Heart left ventricle (tissue), 13 donors: ENCODE results near the gene BFAR.
"Not testable (repeated sequence)": the region's sequence is repeated elsewhere in the genome, so short reads cannot be mapped to it uniquely, and the experiment has no call there.

Experiments used
- POLR2A ChIP-seq, 2 donors: fragments of 450-650 bp; IDR thresholded peaks; one replicate each; pipeline ENCODE4 v1.6.1; 2017; ENCODE audit warnings: antibody characterized with exemption in 2 of 2, mild to moderate bottlenecking in 2 of 2, moderate library complexity in 2 of 2
- TF ChIP-seq, protein P1 (sequence below), 12 donors: fragments of 200-600 bp; sonication (generic) in 4 of 12; IDR thresholded peaks; one replicate each; pipeline versions ENCODE4 v1.5.0 to v1.8.0; 2018 to 2022; ENCODE audit warnings: antibody characterized with exemption in 12 of 12, mild to moderate bottlenecking in 5 of 12
- donor health status: ischemic (EF 13 %, LVEDD 7.1; RV severe dilation, severe dysfunction).
- donor health status: DM: no; HTN: yes; CAD: no.
- donor health status: DM: no; HTN: no; CAD: no.
- donor health status: ischemic (EF 25% LVEDD 6.9; RV normal size, moderate dysfunction).
- donor health status: ischemic (EF 25% LVEDD 5.7; RV mildly dilated, moderate dysfunction).
- donor health status: ischemic (EF 35%, LVEDD 5.7; RV mildly dilated, moderate dysfunction).
- donor health status: nonischemic (EF 11% LVEDD 7.7; RV severe dilation, severe dysfunction).
- donor health status: DM: yes; HTN: yes; CAD: no.
- donor health status: PGD.
- donor health status: ischemic (EF 29% LVEDD 5.4; RV normal size, mild dysfunction).
- donor health status: nonischemic (EF 23%, LVEDD 6.1; RV moderate dilation, normal function).

- not testable (repeated sequence) for TF ChIP-seq POLR2A (IDR thresholded peaks at IDR 0.05)
- TF ChIP-seq, protein P1, sequence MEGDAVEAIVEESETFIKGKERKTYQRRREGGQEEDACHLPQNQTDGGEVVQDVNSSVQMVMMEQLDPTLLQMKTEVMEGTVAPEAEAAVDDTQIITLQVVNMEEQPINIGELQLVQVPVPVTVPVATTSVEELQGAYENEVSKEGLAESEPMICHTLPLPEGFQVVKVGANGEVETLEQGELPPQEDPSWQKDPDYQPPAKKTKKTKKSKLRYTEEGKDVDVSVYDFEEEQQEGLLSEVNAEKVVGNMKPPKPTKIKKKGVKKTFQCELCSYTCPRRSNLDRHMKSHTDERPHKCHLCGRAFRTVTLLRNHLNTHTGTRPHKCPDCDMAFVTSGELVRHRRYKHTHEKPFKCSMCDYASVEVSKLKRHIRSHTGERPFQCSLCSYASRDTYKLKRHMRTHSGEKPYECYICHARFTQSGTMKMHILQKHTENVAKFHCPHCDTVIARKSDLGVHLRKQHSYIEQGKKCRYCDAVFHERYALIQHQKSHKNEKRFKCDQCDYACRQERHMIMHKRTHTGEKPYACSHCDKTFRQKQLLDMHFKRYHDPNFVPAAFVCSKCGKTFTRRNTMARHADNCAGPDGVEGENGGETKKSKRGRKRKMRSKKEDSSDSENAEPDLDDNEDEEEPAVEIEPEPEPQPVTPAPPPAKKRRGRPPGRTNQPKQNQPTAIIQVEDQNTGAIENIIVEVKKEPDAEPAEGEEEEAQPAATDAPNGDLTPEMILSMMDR (IDR thresholded peaks at IDR 0.05) = not testable (repeated sequence)
Observed at GRCh38 chr16:14703156-14704011, 70.6 kb downstream of the BFAR start, which contains the start of gene NPIPA3.
